C4-2B (cell line): ENCODE results near the gene RPL11.

Experiments
- H3K27ac ChIP-seq: fragments of 450-650 bp; 2 replicates; pipeline ENCODE4 v1.5.1; 2017
- ZFX ChIP-seq: fragments of 450-650 bp; IDR thresholded peaks from 2 replicates; pipeline ENCODE4 v1.6.1; 2017
- TF ChIP-seq, protein P1 (sequence below): fragments of 450-650 bp; conservative IDR thresholded peaks from 2 replicates; pipeline ENCODE4 v1.5.1; 2017; ENCODE audit warnings: mild to moderate bottlenecking

The RPL11 gene

GRCh38 chr1:23701310-23701709 lies 9.7 kb downstream of the RPL11 start:
- no peak overlapping the region for H3K27ac ChIP-seq
- TF ChIP-seq, protein P1, sequence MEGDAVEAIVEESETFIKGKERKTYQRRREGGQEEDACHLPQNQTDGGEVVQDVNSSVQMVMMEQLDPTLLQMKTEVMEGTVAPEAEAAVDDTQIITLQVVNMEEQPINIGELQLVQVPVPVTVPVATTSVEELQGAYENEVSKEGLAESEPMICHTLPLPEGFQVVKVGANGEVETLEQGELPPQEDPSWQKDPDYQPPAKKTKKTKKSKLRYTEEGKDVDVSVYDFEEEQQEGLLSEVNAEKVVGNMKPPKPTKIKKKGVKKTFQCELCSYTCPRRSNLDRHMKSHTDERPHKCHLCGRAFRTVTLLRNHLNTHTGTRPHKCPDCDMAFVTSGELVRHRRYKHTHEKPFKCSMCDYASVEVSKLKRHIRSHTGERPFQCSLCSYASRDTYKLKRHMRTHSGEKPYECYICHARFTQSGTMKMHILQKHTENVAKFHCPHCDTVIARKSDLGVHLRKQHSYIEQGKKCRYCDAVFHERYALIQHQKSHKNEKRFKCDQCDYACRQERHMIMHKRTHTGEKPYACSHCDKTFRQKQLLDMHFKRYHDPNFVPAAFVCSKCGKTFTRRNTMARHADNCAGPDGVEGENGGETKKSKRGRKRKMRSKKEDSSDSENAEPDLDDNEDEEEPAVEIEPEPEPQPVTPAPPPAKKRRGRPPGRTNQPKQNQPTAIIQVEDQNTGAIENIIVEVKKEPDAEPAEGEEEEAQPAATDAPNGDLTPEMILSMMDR, result no peak
- no peak for TF ChIP-seq ZFX

DNA sequence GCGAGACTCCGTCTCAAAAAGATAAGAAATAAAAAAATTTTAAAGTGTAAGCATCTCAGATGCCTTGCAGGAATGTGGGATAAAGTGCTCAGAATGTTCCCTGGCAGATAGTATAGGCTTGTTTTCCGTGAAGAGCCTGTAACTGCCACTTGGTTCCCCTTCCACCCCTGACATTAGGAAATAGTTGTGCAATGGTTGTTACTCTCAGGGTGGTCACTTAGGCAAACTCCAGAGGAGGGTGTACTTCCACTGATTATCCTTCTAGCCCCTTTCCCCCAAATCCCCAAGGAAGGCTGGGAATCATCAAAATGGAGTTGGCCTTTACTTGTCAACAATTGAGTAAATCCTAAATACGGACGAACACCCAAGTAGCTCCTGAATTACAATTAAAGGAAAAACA lies 10.4 kb downstream of the RPL11 start:
- TF ChIP-seq ZFX, result no peak
- TF ChIP-seq, protein P1, result no peak
- no peak overlapping the region for H3K27ac ChIP-seq

DNA sequence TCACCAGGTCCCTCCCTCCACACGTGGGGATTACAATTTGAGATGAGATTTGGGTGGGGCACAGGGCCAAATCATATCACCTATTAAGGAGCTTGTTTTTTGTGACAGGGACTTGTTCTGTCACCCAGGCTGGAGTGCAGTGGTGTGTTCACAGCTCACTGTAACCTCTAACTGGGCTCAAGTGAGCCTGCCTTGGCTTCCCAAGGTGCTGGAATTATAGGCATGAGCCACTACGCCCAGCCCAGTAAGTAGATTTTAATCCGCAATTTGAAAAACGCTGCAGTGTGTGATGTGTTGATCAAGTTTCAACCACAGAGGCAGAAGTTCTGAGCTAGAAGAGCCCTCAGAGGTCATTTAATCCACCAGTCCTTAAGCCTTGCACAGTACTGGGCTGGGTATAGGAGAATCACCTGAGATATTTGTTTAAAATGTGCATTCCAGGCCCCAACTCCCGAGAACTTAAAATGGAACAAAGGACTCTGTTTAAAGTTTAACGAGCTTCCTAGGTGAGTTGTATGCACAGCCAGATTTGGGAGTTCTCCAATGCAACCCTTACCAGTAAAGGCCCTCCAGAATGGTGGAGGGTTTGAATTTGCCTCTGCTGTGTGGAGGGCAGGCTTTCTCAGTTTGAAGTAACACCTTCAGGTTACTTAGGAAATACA lies 13.4 kb downstream of the RPL11 start:
- H3K27ac ChIP-seq, result no peak overlapping the region
- TF ChIP-seq, protein P1, result no peak
- TF ChIP-seq ZFX, result no peak

- TF ChIP-seq, protein P1, result no peak
- no peak for TF ChIP-seq ZFX
- no peak overlapping the region for H3K27ac ChIP-seq
These were observed 17.6 kb downstream of the RPL11 start for GRCh38 chr1:23709229-23709628.

DNA sequence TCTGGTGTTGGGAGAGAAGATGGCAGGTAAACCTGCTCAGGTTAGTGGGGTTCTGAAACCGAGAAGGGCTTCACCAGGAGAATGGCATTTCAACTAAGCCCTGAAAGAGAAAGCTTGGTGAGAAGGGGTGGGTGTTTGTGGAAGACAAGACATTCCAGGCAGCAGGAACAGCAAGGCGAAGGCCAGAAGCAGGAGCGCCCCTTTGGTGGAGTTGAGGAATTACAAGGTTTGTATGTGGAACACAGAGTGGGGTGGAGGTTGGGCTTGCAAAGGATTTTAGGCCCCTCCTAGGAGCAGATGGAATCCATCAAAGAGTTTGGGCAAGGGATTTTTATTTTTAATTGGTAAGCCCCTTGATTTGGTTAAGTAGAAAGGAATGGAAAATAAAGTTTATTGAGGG lies 26.9 kb downstream of the RPL11 start:
- TF ChIP-seq, protein P1, result peak; percentile 66
- no peak for TF ChIP-seq ZFX
- H3K27ac ChIP-seq, result no peak overlapping the region

GRCh38 chr1:23719162-23719820 lies 27.7 kb downstream of the RPL11 start:
- no peak for TF ChIP-seq ZFX
- TF ChIP-seq, protein P1, result no peak
- H3K27ac ChIP-seq, result peak overlapping the region; percentile 22; the same call in 1 of the 2 replicates

- H3K27ac ChIP-seq, result no peak overlapping the region
- no peak for TF ChIP-seq ZFX
- TF ChIP-seq, protein P1, result no peak
These were observed 28.8 kb downstream of the RPL11 start for GRCh38 chr1:23720256-23720995.
